Lung microvascular endothelial cell (primary cell): ENCODE measurements around the gene SEMA4F. TPM values are rescaled to one million over a fixed set of nuclear protein-coding genes. Genes with fewer than 3 reads are reported as not detected.
A peak's percentile ranks its signal among the peaks of the same experiment; 100 is the strongest.

Experiments
- DNase-seq, 2 donors: peaks; one replicate each; pipeline versions ENCODE4 v3.0.0 to v3.0.0-alpha.2; 2010; ENCODE audit warnings: low read depth in 2 of 2
- total RNA-seq: library from RNA; depleted of rRNA; stranded (reverse); fragments of >200 nt; gene quantifications from 2 replicates; pipeline ENCODE4 v1.2.1, GENCODE V29; 2014

Gene SEMA4F
- total RNA-seq, 1 donor from 2014 or later, result 1.8 TPM

GRCh38 chr2:74703373-74703772 is 49.3 kb downstream of the SEMA4F start:
- no peak for DNase-seq

- DNase-seq, result no peak
These were observed 50.2 kb downstream of the SEMA4F start for GRCh38 chr2:74704216-74704615.

GRCh38 chr2:74706741-74707140 is 52.7 kb downstream of the SEMA4F start:
- DNase-seq, result no peak

GRCh38 chr2:74707837-74708236 is 53.8 kb downstream of the SEMA4F start:
- DNase-seq, result no peak

- no peak for DNase-seq
These were observed 54.2 kb downstream of the SEMA4F start for GRCh38 chr2:74708296-74708695.

GRCh38 chr2:74708883-74709282 is 54.8 kb downstream of the SEMA4F start:
- peak in 1 of 2 donors; percentile 15 for DNase-seq

- no peak for DNase-seq
These were observed 58.4 kb downstream of the SEMA4F start for GRCh38 chr2:74712223-74713053.

GRCh38 chr2:74714691-74715080 is 60.6 kb downstream of the SEMA4F start:
- no peak for DNase-seq

GRCh38 chr2:74715081-74715791 is 61.2 kb downstream of the SEMA4F start:
- peak; percentile 74 to 80 for DNase-seq

- no peak for DNase-seq
These were observed 61.8 kb downstream of the SEMA4F start for GRCh38 chr2:74715880-74716279.

GRCh38 chr2:74719066-74719465 is 65.0 kb downstream of the SEMA4F start:
- DNase-seq, result no peak

GRCh38 chr2:74721316-74721715 is 67.3 kb downstream of the SEMA4F start:
- no peak for DNase-seq

GRCh38 chr2:74724496-74724895 is 70.4 kb downstream of the SEMA4F start:
- no peak for DNase-seq

GRCh38 chr2:74725287-74725686 is 71.2 kb downstream of the SEMA4F start:
- DNase-seq, result no peak

- DNase-seq, result no peak
These were observed 74.8 kb downstream of the SEMA4F start for GRCh38 chr2:74728842-74729241.

- DNase-seq, result no peak
These were observed 76.5 kb downstream of the SEMA4F start for GRCh38 chr2:74730530-74730929.

Other genes with a start within 250 kb of the SEMA4F start
- gene C2orf81, start 232.6 kb upstream of the SEMA4F start, total RNA-seq, result under 0.01 TPM in 1 of 2 replicates, not detected in the other
- gene WDR54, start 232.5 kb upstream of the SEMA4F start, total RNA-seq, result 24.0 and 32.3 TPM in 2 replicates
- gene RTKN, start 212.3 kb upstream of the SEMA4F start, total RNA-seq, result 11.8 and 28.4 TPM in 2 replicates
- gene INO80B, start 199.2 kb upstream of the SEMA4F start, total RNA-seq, result 4.8 and 6.3 TPM in 2 replicates
- gene WBP1, start 195.8 kb upstream of the SEMA4F start, total RNA-seq, result 40.3 and 47.6 TPM in 2 replicates
- gene MOGS, start 188.9 kb upstream of the SEMA4F start, total RNA-seq, result 36.4 and 57.5 TPM in 2 replicates
- gene MRPL53, start 181.6 kb upstream of the SEMA4F start, total RNA-seq, result 28.5 and 39.9 TPM in 2 replicates
- 7.8 and 16.9 TPM in 2 replicates for gene CCDC142, start 171.2 kb upstream of the SEMA4F start, total RNA-seq
- gene TTC31, start 171.2 kb upstream of the SEMA4F start, total RNA-seq, result 5.0 and 5.4 TPM in 2 replicates
- gene LBX2, start 154.6 kb upstream of the SEMA4F start, total RNA-seq, result 0.20 and 0.65 TPM in 2 replicates
- 7.0 and 8.3 TPM in 2 replicates for gene PCGF1, start 146.6 kb upstream of the SEMA4F start, total RNA-seq
- not detected in 2 replicates for gene TLX2, start 139.8 kb upstream of the SEMA4F start, total RNA-seq
- gene DQX1, start 128.0 kb upstream of the SEMA4F start, total RNA-seq, result not detected in 2 replicates
- 70.2 and 138 TPM in 2 replicates for gene AUP1, start 124.5 kb upstream of the SEMA4F start, total RNA-seq
- 35.3 and 38.1 TPM in 2 replicates for gene HTRA2, start 124.3 kb upstream of the SEMA4F start, total RNA-seq
- gene LOXL3, start 100.3 kb upstream of the SEMA4F start, total RNA-seq, result 0.65 and 1.2 TPM in 2 replicates
- gene DOK1, start 99.5 kb upstream of the SEMA4F start, total RNA-seq, result 19.0 and 22.0 TPM in 2 replicates
- gene M1AP, start 5.9 kb upstream of the SEMA4F start, total RNA-seq, result not detected in 2 replicates
- gene HK2, start 179.9 kb downstream of the SEMA4F start, total RNA-seq, result 2.2 and 3.4 TPM in 2 replicates